ENCODE results near the gene CDK4.

Gene CDK4

DNA sequence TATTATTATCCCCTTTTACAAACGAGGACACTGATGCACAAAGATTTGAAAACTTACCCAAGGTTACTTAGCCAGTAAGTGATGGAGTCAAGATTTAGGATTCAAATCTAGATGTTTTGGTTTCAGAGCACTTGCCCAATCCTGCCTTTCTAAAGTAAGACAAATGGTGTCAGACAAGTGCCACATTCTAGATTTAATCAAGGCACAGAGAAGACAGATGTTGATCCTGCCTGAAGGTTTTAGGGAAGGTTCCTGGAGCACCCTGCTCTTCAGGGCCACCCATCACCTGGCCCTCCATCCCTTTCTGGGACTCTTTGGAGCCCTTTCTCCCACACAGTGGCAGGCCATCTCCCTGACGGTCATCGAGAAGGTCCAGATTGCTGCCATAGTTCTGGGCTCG, 5.7 kb upstream of the CDK4 start:
- no peak for DNase-seq

DNA sequence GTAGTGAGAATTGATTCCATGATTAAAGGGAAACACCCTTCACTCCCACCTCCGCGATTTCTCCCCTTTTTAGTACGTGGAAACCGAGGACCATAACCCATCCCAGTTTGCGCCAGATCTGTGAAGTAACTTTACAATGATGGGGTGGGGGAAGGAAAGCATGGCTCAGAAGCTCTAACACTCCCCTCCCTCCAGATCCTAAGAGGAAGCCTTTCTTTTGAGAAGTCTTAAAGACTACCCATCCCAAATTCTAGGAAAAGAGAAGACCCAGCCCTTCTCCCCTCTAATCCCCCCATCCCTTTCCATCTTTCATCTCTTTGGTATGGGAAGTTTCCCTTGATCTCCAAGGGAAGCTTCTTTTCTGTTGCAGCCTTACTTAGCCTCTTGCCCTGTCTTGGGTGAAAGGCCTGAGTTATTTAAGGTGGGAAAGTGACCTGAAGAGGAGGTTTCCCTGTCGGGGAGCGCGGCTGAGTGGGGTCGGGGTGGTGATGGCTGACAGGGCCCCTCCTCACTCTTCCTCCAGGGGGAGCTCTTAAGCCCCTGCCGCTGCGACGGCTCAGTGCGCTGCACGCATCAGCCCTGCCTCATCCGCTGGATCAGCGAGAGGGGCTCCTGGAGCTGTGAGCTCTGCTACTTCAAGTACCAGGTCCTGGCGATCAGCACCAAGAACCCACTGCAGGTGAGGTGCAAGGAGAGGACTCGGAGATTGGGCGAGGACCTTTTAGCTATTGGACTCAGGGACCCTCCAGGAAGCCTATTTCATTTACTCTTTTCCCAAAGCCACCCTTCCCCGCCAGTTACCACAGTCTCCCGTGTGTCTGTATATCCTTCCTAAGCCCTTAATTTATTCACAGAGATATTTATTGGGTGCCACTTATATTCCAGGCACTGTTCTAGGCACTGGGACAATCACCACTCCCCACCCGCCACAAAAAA, 4.6 kb upstream of the CDK4 start:
- DNase-seq, result peak in 5 of 51 donors; percentile 12 to 23 (median 14)

DNA sequence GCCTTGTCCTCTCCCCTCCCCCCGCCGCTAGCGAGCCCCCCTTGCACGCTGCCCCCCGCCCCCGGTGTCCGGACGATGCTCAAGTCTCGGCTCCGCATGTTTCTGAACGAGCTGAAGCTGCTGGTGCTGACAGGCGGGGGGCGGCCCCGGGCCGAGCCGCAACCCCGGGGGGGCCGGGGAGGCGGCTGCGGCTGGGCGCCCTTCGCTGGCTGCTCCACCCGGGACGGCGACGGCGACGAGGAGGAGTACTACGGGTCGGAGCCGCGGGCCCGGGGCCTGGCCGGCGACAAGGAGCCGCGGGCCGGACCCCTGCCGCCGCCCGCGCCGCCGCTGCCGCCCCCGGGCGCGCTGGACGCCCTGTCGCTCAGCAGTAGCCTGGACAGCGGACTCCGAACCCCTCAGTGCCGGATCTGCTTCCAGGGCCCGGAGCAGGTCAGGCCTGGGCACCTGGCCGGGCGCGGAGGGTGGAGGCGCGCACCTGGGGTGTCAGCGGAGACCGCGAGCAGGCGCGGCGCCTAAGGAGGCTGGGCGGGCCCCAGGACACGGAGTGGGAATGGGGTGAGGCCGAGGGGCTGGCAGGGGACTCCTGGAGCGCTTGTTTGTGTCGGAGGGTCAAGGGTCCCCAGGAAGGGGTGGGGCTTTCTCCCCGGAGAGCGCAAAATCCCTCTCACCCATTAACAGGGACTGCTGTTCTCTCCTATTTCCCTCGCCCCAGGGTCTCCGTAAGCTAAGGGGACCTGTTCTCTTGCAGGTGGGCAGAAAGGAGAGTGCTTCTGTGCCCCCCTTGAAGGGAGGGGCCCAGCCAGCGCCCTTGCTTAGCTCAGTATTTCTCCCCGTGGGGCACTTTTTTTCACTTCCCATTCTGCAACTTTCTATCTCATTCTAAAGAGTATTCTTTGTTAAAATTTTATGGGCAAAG, 3.6 kb upstream of the CDK4 start:
- peak in 10 of 51 donors; percentile 2 to 40 (median 24) for DNase-seq

DNA sequence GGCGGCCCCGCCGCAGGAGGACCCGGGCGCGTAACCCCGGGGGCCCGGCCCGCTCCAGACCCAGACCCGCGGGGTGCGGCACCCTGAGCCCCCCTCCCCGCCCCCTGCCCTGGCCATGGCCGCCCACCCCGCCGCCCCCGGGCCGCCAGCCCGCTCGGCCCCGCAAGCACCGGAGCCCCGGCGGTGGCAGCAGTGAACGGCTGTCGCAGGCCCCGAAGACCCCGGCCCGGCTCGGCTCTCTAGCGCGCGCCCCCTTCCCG, 3.0 kb upstream of the CDK4 start:
- DNase-seq, result no peak

DNA sequence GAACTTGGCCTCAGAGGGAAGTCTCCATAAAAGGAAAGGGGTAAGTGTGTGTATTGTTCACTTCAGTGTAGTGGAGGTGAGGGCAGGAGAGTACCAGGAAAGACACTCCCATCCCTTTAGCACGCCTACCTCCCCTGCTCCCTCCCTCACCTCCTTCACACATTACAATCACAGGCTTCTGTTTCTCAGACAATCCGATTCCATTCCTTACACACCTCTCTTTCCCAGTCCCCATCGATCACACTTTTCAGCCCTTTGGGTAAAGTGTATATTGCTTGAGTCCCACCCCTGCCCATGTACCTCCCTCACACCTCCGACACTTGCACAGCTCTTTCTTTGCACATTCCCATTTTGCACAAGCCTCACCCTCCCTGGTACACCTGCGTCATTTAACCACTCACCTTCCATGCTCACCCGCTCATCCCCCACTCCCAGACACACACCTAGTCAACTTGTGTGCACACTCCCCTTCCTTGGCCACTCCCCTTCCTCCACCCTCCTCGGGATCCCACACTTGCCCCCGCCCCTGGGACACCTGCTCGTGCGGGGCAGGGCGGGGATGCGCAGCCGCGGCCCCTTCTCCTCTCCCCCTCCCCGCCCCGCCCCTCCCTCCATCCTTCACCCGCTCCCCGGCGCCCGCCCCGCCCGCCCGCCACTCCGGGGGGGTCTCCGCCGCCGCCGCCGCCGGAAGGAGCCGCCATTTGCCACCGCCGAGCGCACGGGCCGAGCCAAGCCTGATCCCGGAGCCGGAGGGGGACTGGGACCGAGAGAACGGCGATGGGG, 2.5 kb upstream of the CDK4 start, which contains the start of gene MARCHF9:
TSS of gene MARCHF9 (plus strand) at position 693 of the 783 bp plus-strand sequence. CDS start 426 bp downstream, outside the sequence.
- DNase-seq, result peak in 29 of 51 donors; percentile 6 to 68 (median 38)

DNA sequence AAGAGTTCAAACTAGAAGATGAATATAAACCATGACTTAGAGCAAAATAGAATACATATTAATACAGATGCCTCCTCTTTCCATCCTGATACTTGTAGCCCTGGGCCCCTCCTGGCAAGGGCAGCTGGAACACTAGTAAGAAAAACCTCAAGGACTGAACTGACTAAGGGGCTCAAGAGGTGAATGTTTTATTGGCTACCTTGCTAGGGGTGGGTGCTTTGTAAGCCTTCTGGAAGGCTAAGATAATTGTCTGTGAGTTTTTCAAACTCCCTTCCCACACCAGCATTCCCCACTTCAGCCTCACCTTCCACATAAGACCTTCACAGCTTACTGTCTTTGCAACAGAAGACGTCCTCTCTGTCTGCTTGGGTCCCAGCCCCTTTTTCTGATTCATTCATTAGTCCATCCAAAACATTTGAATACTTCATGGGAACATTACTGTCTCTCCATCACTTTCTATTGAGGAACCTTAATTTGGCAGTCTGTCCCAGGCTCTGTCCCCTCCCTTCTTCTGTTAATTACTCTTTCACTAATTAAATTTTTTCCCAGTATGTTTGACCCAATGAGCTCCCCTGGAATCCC, 1.7 kb upstream of the CDK4 start:
- DNase-seq, result peak in 1 of 51 donors; percentile 1

DNA sequence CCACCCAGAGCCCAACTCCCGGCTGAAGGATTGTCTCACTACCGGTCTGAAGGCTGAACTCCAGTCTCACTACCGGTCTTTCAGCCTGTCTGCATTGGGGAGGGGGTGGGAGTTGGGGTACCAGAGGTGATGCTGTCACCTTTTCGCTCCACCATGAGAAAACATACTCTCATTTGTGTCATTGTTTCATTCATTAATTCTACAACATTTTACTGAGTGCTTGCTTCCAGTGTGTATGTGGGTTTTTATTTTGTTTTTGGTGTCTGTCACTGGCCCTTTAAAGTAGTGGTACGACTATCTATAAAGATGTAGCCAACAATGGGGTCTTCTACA, 524 bp upstream of the CDK4 start:
- DNase-seq, result no peak

DNA sequence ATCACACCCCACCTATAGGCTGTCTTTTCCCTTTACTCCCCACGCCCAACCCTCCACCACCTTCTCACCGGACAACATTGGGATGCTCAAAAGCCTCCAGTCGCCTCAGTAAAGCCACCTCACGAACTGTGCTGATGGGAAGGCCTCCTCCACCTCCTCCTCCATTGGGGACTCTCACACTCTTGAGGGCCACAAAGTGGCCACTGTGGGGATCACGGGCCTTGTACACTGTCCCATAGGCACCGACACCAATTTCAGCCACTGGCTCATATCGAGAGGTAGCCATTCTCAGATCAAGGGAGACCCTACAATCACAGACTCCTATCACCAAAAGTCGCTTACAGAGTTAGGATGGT, 700 bp downstream of the CDK4 start:
- DNase-seq, result no peak

DNA sequence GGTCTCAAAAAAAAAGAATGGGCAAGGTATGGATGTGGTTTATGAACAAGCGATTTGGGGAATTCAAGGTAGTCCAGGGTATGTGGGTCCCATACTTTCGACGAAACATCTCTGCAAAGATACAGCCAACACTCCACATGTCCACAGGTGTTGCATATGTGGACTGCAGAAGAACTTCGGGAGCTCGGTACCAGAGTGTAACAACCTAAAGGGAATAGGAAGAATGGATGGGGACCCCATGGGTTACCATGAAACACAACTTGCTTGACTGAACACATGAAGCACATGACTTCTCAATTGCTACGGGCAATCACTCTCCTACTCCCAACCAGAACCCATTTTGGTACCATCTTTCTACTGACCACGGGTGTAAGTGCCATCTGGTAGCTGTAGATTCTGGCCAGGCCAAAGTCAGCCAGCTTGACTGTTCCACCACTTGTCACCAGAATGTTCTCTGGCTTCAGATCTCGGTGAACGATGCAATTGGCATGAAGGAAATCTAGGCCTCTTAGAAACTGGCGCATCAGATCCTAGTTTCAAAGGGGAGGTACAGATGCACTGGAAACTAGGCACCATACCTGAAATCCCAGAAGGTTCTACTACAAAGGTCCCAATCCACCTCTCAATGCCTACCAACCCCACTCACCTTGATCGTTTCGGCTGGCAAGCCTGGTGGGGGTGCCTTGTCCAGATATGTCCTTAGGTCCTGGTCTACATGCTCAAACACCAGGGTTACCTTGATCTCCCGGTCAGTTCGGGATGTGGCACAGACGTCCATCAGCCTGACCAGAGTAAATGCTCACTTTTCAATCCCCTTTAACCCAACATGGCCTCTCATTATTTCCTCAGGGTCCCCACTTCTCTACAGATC, 1.3 kb downstream of the CDK4 start:
- no peak for DNase-seq

DNA sequence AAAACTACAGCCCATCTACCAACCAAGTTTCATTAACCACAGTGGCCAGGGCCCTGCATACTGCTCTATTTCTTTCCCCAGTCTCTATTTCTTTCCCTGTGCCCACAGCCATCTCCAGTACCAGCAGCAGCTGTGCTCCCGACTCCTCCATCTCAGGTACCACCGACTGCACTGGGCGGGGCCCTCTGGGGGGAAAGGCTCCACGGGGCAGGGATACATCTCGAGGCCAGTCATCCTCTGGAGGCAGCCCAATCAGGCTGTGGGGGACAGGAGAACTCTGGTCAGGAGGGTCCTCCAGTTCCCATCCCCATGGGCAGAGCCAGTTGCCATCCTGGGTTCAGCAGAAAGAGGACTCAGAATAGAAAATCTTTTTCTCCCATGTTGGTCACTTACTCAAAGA, 3.0 kb downstream of the CDK4 start:
- no peak for DNase-seq

DNA sequence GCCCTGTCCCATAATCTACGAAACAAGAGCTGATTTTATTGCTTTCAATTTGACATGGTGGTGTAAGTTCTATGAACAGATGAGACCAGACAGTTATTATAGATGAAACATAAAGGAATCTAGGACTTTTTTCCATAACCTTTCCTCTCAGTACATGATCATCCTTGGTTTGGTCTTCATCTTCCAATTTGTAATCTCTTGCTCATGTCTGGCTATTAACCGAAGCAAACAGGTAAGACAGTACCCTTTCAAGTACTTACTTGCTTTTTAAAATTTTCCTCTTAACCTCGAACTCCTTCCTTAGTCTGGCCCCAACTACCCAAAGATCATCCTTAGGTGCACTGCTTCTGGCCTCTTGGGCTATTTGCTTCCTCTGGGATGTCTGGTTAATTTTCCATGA, 6.1 kb downstream of the CDK4 start:
- no peak for DNase-seq

DNA sequence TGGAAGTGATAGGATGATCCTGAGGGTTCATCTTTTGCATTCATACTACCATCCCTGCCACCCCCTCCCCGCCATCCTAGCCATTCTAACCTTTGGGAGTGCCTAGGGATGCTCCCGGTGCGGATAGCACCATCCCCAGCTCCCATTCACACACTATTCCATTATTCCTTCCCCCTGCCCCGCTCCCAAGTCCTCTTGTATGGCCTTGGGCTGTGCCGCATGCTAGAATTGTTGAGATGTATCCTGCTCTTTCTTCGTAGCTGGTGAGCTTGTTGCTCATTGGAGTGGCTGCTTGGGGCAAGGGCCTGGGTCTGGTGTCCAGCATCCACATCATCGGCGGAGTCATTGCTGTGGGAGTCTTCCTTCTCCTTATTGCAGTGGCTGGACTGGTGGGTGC, 6.6 kb downstream of the CDK4 start:
- peak in 1 of 51 donors; percentile 45 for DNase-seq

DNA sequence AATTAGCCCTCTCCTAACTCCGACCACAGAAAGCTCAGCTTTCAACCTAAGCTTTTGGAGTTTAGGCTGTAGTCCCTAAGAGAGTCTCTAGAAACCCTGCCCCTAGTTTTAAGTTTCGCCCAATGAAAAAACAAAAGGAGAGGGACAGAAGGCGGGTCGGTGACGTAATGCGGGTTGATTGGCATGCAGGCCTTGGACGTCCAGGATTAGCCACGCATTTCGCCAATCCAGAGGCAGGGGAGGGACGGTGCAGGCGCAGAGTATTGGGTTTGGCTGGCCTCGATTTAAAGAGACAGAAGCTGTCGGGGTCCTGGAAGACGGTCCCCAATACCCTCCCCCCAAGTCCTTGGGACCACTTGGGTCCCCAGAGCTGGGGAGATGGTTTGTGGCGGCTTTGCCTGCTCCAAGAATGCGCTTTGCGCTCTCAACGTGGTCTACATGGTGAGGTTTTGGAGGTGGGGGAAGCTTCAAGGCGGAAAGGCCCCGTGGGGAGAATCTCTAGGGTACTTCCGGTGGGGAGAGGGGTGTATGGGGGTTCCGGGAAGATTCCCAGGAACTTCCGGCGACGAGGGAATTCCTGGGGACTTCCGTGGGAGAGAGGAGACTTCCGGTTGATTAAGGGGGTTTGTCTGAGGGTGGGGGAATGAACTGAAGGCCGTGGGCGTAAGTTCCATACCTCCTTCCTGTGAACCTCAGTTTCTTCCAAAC, 7.2 kb downstream of the CDK4 start, which contains the start of gene TSPAN31:
TSS of gene TSPAN31 (plus strand) at position 263 of the 708 bp plus-strand sequence. CDS start at position 379, 116 bp downstream.
- peak; percentile 34 to 99 (median 93) for DNase-seq

DNA sequence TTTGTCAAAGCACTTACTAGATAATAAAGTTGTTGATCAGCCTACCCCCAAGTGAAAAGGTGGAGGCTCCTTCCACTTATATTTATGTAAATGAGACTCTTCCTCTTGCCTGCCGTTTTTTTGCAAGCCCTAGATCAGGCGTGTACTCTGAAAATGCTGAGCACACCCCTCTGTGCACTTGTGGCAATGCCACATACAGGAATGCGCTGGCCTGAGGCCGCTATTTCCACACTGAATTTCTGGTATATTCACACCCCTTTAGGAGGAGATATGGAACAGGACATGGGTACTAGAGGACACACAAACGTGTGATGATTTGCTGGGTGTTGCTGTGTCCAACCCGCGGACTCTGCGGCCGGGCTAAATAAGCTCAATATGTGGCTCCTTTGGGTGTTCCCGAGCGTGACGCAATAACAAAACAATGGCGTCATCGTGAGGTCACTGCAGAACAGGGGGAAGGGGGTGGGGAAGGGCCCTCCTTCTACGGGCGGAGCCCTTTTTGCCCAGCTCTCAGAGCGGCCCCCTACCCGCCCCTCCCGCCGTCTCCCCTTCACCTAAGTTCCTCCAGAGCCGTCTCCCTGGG, 7.8 kb downstream of the CDK4 start:
- DNase-seq, result peak in 28 of 51 donors; percentile 47 to 84 (median 64)

DNA sequence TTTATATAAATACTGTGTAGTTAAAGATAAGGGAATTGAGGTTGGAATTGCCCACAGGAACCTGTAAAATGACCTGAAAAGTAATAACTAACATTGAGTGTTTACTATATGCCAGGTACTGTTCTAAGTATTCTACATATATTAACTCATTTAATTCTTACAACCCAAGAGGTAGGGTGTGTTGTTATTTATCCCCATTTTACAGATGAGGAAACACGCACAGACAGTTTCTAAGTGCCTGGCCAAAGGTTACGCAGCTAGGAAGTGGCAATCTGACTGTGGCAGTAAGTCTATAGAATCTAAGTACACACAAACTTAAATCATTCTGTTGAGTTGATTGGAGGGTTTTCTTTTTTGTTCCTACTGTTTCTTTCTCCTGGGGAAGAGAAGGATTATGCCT, 8.3 kb downstream of the CDK4 start:
- DNase-seq, result no peak

DNA sequence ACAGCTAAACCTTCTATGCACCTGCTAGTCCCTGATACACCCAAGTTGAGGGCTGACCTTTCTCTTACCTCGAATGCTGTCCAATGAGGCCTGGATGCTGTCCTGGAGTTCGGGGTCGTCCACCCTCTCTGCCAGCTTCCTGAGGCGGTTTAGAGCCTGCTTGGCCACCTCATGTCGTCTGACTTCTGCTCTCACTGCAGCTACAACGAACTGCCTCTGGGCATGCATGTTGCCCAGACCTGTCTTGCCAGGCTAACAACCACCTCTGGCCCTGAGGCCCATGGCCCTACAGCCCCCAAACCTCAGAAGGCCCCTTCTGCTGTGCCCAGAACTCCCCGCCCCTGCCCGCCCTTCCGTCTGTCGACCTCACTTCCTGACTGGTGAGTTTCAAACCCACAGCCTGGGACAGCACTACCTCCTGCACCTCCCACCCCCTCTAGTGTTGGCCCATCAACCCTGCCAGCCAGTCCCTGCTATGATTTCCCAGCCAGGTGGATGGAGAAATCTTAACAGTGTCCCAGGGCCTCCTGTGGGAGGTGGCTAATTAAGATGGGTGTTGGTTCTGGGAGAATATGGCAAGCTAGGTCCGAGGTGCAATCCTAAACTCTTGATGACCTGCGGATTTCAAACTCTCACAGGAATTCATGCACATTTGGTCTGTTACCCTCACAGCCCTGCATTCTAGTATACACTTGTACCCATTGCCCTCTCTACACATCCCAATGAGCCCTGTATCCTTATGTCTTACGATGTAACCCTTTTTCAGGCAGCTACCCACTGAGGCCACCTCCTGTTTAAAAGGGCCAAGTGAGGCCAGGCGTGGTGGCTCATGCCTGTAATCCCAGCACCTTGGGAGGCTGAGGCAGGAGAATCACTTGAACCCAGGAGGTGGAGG, 10.0 kb downstream of the CDK4 start:
- DNase-seq, result no peak

DNA sequence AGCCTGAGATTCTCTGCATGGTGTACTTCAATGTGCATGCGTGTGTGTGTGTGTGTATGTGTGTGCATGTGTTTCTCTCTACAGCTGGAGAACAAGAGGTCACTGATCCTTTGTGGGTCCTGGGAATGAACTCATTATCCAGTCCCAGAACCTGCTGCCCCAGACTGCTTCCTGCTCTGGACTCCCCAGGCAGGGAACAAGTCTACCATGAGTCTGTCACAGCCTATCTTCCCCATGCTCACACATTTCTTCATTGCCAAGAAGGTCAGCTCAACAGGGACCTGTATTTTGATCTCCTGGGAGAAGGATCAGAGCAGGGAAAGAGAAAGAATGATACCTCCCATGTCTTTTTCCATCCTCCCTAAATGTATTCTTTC, 10.7 kb downstream of the CDK4 start:
- no peak for DNase-seq
